Activated CD4-positive, alpha-beta T cell treated with anti-CD3 and anti-CD28 coated beads, Interleukin-2, amount 50 U/mL, for 48 hours (primary cell): ENCODE data around the gene APOH.
A peak's percentile ranks its signal among the peaks of the same experiment; 100 is the strongest.

Experiments
- DNase-seq, 2 experiments: peaks; one replicate each; pipeline ENCODE4 v3.0.0-alpha.2; 2020

Gene APOH

DNA sequence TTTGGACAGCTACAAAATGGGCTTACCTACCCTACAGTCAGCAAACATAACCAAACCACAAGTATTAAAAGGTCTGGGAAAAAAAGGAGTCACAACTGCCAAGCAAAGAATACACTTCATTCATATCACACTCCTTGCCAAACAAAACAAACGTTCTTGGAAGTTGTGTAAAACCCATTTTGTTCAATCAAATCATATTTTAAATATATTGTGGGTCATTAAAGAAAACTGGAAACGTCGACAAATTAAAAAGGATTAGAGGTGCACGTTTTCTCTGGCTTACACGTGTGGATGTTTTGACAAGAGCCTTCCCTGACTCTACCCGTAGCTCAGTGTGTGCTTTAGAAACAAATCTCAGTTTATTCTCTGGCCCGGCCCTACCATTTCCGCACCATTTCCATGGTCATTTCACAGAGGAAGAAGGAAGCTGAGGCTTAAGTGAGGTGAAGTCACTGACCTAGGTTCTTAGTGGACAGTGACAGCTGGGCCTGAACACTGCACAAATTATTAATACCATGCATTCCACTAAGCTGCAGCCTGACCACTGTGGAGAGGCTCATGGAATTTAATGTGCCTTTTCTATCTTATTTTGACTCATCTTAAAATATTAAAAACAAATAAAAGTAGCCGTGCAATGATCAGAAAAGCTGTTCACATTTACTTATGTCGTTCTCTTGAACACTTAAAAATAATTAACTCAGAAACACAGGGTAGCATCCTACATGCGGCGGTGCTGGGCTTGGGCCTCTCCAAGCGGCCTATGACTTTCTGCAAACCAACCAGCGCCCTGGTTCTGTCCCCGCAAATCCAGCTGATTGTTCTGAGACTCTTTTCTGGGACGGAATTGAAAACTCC, 38.2 kb downstream of the APOH start:
- peak; percentile 13 to 15 for DNase-seq

DNA sequence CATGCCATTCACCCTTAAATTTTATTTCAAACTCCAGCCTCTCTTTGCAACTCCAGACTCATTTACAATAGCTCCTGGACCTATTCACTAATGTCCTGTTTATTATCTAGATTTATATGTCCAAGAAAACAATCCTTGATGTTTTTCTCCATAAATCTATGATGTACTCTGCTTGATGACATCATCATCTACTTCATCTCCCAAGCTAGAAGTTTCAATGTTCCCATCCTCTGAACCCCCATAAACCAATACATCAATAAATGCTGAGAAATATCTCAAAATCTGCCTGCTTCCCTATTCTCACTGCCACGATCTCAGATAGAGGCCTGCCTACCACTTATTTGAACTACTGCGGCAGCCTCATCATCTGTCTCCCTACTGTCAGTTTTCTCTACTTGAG, 41.5 kb downstream of the APOH start:
- no peak for DNase-seq

- no peak for DNase-seq
These were observed 43.4 kb downstream of the APOH start for GRCh38 chr17:66185862-66186261.

GRCh38 chr17:66184392-66184791, 44.8 kb downstream of the APOH start:
- no peak for DNase-seq

DNA sequence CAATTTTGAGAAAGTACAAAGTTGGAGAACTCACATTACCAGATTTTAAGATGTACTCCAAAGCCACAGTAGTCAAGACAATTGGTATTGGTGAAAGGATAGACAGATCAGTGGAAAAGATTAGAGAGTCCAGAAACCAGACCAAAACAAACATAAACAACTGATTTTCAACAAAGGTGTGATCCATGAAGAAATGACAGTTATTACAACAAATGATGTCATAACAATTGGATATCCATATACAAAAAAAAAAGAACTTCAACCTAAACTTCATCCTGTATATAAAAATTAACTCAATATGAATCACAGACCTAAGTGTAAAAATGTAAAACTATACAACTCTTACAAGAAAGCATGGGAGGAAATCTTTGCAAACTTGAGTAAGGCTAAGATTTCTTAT, 45.7 kb downstream of the APOH start:
- no peak for DNase-seq

DNA sequence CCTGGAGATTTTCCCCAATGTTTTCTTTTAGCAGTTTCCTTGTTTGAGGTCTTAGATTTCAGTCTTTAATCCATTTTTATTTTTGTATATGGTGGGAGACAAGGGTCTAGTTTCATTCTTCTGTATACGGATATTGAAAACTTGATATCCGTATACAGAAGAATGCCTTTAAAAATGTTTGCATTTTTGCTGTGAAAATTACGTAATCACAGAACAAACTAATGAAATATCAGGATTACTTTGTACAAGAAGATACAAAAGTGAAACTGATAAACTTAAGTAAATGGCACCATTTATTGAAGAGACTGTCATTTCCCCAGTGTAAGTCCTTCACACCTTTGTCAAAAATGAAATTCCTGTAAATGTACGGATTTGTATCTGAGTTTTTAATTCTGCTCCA, 50.6 kb downstream of the APOH start:
- DNase-seq, result no peak

DNA sequence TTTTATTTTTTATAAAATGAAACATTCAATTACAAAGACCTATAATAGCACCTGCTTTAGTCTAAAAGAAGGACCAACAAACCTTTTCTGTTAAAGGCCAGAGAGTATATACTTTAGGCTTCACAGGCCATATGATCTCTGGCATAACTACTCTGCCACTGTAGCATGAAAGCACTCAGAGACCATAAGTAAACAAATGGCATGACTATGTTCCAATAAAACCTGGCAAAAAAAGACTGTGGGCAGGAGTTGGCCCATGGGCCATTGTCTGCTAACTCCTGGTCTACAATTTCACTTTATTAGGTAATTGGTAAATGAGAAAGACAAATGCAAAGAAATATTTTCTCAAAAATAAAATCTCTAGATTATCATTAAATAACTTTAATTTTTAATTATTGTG, 52.2 kb downstream of the APOH start:
- no peak for DNase-seq

DNA sequence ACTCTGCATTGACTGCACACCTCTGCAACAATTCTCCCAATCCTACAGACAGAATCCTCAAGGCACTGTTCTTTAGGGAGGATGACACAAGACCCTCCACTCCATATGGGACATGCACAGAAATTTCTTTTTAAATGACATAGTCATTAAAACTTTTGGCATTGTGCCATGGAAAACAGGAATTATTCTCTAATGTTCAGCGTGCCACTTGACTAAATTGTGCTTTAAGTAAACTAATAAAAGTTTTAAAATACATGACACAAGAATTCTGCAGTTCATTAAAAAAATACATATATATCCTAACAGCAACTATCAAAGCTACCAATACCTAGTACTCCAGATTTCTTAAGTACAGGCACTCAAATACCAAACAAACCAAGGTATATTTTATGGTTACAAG, 53.3 kb downstream of the APOH start:
- DNase-seq, result no peak

- DNase-seq, result no peak
These were observed 56.5 kb downstream of the APOH start for GRCh38 chr17:66172691-66173223.

DNA sequence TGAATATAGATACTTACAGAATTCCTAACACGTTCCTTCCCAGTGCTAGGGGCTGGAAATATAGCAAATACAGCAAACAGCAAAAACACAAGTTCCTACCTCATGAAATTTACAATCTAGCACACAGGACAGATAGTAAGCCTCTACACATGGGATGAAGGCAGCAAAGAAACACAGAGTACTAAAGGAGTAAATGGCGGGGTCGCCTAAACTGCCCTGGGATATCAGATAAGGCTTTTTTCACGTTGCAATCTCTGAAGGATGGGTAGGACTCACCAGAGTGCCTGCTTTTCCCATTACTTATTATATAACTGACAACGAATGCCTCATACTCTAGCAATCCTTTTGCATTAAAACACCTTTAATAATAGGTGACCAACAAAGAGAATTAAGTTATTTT, 57.1 kb downstream of the APOH start:
- no peak for DNase-seq

GRCh38 chr17:66171692-66172091, 57.5 kb downstream of the APOH start:
- DNase-seq, result no peak

GRCh38 chr17:66171172-66171571, 58.0 kb downstream of the APOH start:
- no peak for DNase-seq

- DNase-seq, result no peak
These were observed 59.4 kb downstream of the APOH start for GRCh38 chr17:66169839-66170238.

DNA sequence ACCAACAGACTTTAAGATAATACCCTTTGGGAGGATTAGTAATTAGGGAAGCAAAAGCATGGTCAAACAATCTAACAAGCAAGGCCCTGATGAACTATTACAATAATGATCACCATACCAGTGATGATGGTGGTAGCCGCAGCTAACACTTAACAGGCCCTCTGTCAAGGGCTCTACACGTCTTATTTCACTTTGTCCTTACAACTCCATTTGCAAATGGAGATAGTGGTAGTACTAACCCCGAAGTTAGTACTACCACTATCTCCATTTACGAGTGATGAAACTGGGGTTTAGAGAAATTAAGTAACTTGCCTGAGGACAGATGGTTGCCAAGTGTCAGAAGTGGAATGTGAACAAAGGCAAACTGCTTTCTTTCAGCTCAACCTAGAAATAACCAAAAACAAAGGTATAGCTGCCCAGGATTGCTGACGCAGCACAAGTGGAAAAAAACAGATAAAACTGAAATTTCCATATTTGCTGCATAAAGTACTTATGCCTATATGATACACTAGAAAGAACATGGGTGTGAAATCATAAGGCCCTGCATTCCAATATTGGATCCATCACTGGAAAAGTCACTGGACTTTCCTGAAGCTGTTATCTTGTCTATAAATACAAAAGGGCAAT, 61.9 kb downstream of the APOH start:
- DNase-seq, result no peak

DNA sequence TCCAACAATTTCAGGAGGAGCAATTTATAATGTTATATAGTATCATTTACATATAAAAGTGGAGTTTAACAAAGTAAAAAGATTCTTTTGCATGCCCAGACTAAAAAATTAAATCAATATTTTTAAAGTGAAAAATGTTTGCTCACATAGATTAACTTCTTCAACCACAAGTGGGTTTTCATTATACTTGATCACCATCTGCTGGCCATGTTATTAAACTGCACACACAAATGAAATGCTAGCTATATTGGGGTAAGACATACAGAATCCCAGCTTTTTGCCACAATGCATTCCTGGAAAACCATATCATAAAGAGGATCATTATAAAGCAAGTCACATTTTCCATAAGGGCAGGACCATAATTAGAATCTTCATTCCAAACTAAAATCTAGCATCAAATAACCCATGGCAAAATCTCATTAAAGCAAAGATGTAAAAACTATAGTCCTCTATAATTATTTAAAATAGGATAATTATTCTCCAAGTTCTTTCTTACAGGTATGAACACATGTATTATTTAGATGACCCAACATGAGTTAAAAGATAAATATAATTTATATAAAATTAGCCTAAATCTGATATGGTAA, 63.6 kb downstream of the APOH start:
- no peak for DNase-seq
